Natural killer cell treated with Interleukin-12 subunit alpha and Interleukin-12 subunit beta and Interleukin-15 and Interleukin-18, amount 100 ng/mL, for 72 hours (primary cell): ENCODE data around the gene CSNK2A1. TPM values are rescaled to one million over a fixed set of nuclear protein-coding genes. Genes with fewer than 3 reads are reported as not detected.
"Not testable (repeated sequence)": the region's sequence is repeated elsewhere in the genome, so short reads cannot be mapped to it uniquely, and the experiment has no call there.

ENCODE experiments used
- ATAC-seq, 2 donors: fragments of 150-1000 bp; cut with Tn5 transposase in 1 of 2; sonication (Bioruptor Pico), chemical (Tn5 transposase) in 1 of 2; 2 replicates each; pipeline ENCODE4 v1.10.0; 2021
- DNase-seq: peaks from one replicate; pipeline ENCODE4 v3.0.0; 2022; ENCODE audit warnings: low spot score
- H3K27ac Mint-ChIP-seq, 2 donors: 1 replicate in 1 of 2; 2 replicates in 1 of 2; pipeline ENCODE4 v1.8.0; 2022; ENCODE audit warnings: mixed read lengths in 2 of 2, mild to moderate bottlenecking in 1 of 2, moderate library complexity in 1 of 2
- H3K27me3 Mint-ChIP-seq, 2 donors: 1 replicate in 1 of 2; 2 replicates in 1 of 2; pipeline ENCODE4 v1.8.0; 2022; ENCODE audit warnings: mixed read lengths in 2 of 2
- H3K36me3 Mint-ChIP-seq: one replicate; pipeline ENCODE4 v1.8.0; 2022; ENCODE audit warnings: mixed read lengths
- H3K4me1 Mint-ChIP-seq, 2 donors: 1 replicate in 1 of 2; 2 replicates in 1 of 2; pipeline ENCODE4 v1.8.0; 2022; ENCODE audit warnings: low read depth in 2 of 2, mixed read lengths in 2 of 2, mild to moderate bottlenecking in 1 of 2
- H3K4me3 Mint-ChIP-seq: one replicate; pipeline ENCODE4 v1.8.0; 2022; ENCODE audit warnings: mixed read lengths
- H3K9me3 Mint-ChIP-seq: 2 replicates; pipeline ENCODE4 v1.8.0; 2022; ENCODE audit warnings: mixed read lengths
- total RNA-seq, 2 donors: library from RNA; stranded (reverse); gene quantifications; one replicate each; pipeline ENCODE4 v1.2.3, GENCODE V29; 2022

CSNK2A1 gene
- total RNA-seq, 2 donors from 2014 or later = 134 to 163 TPM

DNA sequence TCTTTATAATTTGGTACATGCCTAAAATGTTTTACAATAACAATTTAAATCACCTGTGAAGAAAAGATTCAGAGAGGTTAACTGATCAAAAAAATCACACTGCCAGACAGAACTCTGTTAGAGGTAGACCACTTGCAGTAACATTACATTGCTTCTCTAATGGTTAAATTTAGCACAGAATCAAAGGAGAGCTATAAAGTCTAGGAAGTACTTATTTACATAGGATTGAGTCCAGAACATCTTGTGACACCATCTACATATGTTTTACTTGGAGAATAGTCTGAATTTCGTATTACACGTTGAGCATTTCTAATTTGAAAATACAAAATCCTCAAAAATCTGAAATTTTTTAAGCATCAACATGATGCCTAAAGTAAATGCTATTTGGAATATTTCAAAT is 64.1 kb downstream of the CSNK2A1 start:
- no peak for ATAC-seq
- H3K4me1 Mint-ChIP-seq = peaks cover 7 to 8% of the 10 kb centered on the region in 2 donors
- H3K4me3 Mint-ChIP-seq = no peak overlapping the region
- H3K27ac Mint-ChIP-seq = peak overlapping the region in 1 of 2 donors; percentile 36
- H3K27me3 Mint-ChIP-seq = no peaks in the 10 kb centered on the region
- no peaks in the 10 kb centered on the region for H3K9me3 Mint-ChIP-seq
- no peak for DNase-seq
- peaks cover 15% of the 10 kb centered on the region for H3K36me3 Mint-ChIP-seq

DNA sequence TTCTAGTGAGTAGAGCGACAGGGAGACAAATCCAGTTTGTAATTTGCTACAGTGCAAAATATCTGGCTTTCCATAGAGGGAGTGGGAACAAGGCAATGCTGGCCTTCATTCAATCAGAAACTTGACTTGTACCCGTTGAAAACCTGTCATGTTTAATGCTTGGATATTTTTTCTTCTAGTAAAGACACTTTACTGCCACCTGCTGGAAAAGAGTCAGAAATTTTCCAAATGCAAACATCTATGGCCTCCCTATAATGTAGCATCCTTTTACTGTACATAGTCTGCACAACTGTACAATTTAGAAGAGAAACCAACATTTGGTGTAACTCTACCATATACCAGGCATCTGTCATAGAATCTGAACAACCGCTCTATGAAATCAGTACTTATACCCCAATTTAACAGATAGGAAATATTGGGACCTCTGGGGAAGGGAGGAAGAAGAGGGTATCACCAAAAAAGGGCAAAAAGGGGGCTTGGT is 64.6 kb downstream of the CSNK2A1 start:
- Mint-ChIP-seq H3K4me1 (peaks cover 7 to 8% of the 10 kb centered on the region in 2 donors), H3K4me3 (no peak overlapping the region), H3K27ac (peak overlapping the region in 1 of 2 donors; percentile 36), H3K9me3 (no peaks in the 10 kb centered on the region), H3K36me3 (peaks cover 15% of the 10 kb centered on the region), H3K27me3 (no peaks in the 10 kb centered on the region)
- no peak for DNase-seq
- ATAC-seq = peak; percentile 59 to 62

DNA sequence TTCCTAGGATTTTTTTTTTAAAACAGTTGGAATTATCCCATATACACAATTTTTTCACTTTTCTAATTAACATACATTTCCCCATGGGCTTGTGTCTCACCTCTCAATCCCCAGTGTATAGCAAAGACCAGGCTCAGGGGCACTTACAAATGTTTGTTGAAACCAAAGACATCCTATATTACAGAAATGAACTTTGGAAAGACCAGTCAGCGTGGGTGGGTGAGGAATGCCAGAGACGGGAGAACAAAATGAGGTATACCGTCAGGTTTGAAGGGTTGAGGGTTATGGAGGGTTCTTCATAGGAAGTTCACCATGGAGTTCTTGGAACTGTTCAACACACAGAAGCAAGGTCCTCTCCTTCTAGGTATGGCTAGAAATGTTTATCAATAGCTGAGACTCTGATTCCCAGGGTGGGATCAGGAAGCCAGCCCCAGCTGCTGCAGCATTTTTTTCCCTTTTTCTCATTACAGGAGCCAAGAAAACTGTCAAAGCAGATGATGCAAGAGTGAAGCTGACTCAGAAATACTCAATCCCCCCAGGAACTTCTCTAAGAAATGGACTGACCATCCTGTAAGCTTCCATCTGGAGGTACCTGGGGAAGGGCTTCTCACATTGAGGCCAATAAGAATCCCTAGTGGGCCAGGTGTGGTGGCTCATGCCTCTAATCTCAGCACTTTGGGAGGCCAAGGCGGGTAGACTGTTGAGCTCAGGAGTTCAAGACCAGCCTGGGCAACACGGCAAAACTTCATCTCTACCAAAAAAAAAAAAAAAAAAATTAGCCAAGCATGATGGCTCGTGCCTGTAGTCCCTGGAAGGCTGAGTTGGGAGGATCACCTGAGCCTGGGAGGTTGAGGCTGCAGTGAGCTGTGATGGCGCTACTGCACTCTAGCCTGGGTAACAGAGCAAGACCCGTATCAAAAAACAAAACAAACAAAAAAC is 65.3 kb downstream of the CSNK2A1 start:
- no peak overlapping the region for H3K4me3 Mint-ChIP-seq

DNA sequence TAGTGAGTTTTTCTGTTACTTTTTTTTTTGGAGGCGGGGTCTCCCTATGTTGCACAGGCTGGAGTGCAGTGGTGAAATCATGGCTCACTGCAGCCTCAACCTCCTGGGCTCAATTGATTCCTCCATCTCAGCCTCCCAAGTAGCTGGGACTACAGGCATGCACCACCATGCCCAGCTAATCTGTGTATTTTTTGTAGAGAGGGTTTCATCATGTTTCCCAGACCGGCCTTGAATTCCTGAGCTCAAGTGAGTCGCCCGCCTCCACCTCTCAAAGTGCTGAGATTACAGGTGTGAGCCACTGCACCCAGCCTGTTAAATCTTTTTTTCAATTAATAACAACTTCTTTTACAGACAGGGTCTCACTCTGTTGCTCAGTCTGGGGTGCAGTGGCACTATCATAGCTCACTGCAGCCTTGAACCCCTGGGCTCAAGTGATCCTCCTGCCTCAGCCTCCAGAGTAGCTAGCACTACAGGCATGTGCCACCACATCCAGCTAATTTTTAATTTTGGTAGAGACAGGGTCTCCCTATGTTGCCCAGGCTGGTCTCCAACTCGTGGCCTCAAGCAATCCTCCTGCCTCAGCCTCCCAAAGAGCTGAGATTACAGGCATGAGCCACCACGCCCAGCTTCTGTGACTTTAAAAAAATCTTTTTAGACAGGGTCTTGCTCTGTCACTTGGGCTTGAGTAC is 66.9 kb downstream of the CSNK2A1 start:
- not testable (repeated sequence) for H3K27ac Mint-ChIP-seq, H3K27me3 Mint-ChIP-seq, H3K36me3 Mint-ChIP-seq, DNase-seq, H3K4me3 Mint-ChIP-seq, H3K9me3 Mint-ChIP-seq, ATAC-seq
- peaks cover 7 to 11% of the 10 kb centered on the region in 2 donors for H3K4me1 Mint-ChIP-seq

More for the DNA sequence above, 65.3 kb downstream of the CSNK2A1 start:
- Mint-ChIP-seq H3K36me3 (peaks cover 14% of the 10 kb centered on the region), H3K27ac (peak overlapping the region in 1 of 2 donors; percentile 36), H3K9me3 (no peaks in the 10 kb centered on the region), H3K4me1 (peaks cover 7 to 8% of the 10 kb centered on the region in 2 donors), H3K27me3 (no peaks in the 10 kb centered on the region)
- no peak for ATAC-seq
- DNase-seq = no peak

GRCh38 chr20:475463-476357 is 67.9 kb downstream of the CSNK2A1 start:
- Mint-ChIP-seq H3K27me3 (no peaks in the 10 kb centered on the region), H3K4me1 (peaks cover 7 to 11% of the 10 kb centered on the region in 2 donors), H3K27ac (no peak overlapping the region), H3K36me3 (peaks cover 5% of the 10 kb centered on the region), H3K9me3 (no peaks in the 10 kb centered on the region), H3K4me3 (no peak overlapping the region)
- ATAC-seq (no peak), DNase-seq (no peak)

- ATAC-seq = no peak
- H3K4me1 Mint-ChIP-seq = peaks cover 7 to 11% of the 10 kb centered on the region in 2 donors
- no peaks in the 10 kb centered on the region for H3K9me3 Mint-ChIP-seq
- H3K4me3 Mint-ChIP-seq = no peak overlapping the region
- no peaks in the 10 kb centered on the region for H3K27me3 Mint-ChIP-seq
- no peak for DNase-seq
- H3K36me3 Mint-ChIP-seq = peaks cover 5% of the 10 kb centered on the region
- H3K27ac Mint-ChIP-seq = no peak overlapping the region
Observed at GRCh38 chr20:474581-474980, 69.0 kb downstream of the CSNK2A1 start.

DNA sequence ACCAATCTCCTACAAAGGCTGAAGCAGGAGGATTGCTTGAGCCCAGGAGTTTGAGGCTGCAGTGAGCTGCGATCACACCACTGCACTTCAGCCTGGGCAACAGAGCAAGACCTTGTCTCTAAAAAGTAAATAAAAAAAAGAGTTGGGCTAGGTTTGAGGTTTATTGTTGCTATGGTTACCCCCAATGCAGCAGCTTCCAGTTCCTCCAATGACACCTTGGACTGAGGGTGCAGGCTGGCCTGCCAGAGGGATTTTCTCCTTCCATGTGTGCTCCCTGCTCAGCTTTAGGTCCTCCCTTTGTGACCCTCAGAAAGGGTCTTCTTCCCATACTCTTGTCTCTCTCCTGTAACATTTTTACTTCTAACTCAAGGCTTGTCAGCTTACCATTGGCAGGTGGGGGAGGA is 70.7 kb downstream of the CSNK2A1 start:
- peak overlapping the region in 1 of 2 donors; percentile 4 for H3K27ac Mint-ChIP-seq
- no peaks in the 10 kb centered on the region for H3K36me3 Mint-ChIP-seq
- peaks cover 0 to 10% of the 10 kb centered on the region in 2 donors for H3K27me3 Mint-ChIP-seq
- DNase-seq = no peak
- no peaks in the 10 kb centered on the region for H3K9me3 Mint-ChIP-seq
- H3K4me1 Mint-ChIP-seq = peaks cover 0 to 3% of the 10 kb centered on the region in 2 donors
- H3K4me3 Mint-ChIP-seq = no peak overlapping the region
- no peak for ATAC-seq

DNA sequence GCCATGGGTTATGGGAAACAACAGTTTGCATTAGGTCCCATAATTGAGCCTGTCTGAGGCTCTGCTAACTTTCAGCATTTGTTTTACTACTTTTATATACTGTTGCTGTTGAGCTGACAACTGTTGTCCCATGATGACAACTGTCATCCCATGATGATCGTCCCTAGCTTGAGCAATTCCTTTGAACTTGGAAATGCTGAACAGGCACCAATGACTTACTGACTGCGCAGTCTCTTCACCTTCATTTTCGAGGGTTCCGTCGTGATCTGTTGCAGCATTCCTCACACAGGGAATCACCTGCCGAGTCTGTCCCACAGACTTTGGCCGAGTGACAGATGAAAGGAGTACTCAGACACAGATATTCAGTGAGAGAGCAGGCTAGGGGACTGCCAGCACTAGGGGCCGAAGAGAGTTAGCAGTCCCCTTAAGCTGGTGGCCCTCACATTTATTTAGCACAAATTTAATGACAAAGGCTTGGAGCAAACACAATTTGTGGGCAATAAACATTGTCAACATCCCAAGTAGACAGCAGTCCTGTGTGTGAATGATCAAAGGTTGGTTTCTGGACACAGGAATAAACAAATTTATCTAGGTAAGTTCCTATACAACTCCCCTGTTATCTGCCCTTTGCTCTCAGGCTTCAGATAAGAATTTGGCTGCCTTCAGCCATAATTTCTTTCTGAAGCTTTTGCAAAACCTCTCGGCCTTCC is 71.3 kb downstream of the CSNK2A1 start:
- Mint-ChIP-seq H3K9me3 (no peaks in the 10 kb centered on the region), H3K36me3 (peaks cover 3% of the 10 kb centered on the region), H3K4me3 (no peak overlapping the region), H3K27me3 (peaks cover 0 to 12% of the 10 kb centered on the region in 2 donors), H3K27ac (no peak overlapping the region), H3K4me1 (peaks cover 0 to 3% of the 10 kb centered on the region in 2 donors)
- DNase-seq = no peak
- no peak for ATAC-seq

DNA sequence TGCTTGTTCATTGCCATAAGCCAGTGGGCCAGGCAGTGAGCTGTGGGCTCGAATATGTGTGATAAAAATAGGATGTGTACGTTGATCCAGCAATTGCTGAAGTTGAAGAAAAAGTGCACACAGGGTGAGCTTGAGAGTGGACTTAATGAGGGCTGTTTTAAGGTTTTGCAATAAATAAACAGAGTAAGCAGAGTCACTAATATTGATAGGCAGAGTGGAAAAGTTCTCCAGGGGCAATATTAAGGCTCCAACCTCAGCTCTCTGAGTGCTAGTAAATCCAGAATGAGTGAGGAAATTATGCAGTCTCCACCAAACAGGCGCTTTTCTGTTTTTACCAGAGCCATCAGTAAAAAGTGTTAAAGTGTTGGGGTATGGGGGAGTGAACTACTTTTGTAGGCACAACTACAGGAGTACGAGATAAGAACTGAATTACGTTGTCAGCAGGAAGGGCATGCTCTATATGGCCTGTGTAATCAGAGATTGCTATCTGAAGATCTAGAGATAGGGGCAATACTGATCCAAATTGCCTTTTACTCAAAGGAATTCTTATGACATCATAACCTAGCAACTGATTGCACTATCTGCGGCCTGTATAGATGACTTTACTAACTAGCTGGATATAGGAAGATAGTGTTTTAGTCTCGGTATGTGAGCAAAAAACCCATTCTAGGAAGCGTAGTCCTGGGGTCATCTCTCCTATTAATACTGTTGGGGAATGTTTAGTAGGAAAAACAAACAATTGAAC is 73.7 kb downstream of the CSNK2A1 start:
- ATAC-seq = no peak
- peaks cover 4% of the 10 kb centered on the region for H3K36me3 Mint-ChIP-seq
- H3K4me1 Mint-ChIP-seq = peaks cover 0 to 3% of the 10 kb centered on the region in 2 donors
- DNase-seq = no peak
- no peaks in the 10 kb centered on the region for H3K9me3 Mint-ChIP-seq
- H3K4me3 Mint-ChIP-seq = no peak overlapping the region
- H3K27me3 Mint-ChIP-seq = peaks cover 0 to 14% of the 10 kb centered on the region in 2 donors
- no peak overlapping the region for H3K27ac Mint-ChIP-seq

DNA sequence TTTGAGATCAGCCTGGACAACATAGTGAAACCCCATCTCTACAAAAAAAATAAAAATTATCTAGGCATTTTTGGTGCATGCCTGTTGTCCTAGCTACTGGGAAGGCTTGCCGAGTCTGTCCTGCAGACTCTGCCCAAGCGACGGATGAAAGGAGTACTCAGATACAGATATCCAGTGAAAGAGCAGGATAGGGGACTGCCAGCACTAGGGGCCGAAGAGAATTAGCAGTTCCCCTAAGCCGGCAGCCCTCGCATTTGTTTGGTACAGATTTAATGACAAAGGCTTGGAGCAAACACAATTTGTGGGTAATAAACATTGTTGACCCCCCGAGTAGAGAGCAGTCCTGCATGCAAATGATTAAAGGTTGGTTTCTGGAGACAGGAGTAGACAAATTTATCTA is 75.8 kb downstream of the CSNK2A1 start:
- Mint-ChIP-seq H3K4me3 (no peak overlapping the region), H3K27me3 (peaks cover 0 to 14% of the 10 kb centered on the region in 2 donors), H3K4me1 (peaks cover 6 to 10% of the 10 kb centered on the region in 2 donors), H3K36me3 (peaks cover 4% of the 10 kb centered on the region), H3K27ac (no peak overlapping the region), H3K9me3 (no peaks in the 10 kb centered on the region)
- ATAC-seq (no peak), DNase-seq (no peak)

- peak; percentile 91 for DNase-seq
- H3K27ac Mint-ChIP-seq = peak within 1 kb of the TSS; percentile 89 to 96
- peaks cover 0 to 3% of the 10 kb centered on the region in 2 donors for H3K27me3 Mint-ChIP-seq
- H3K4me3 Mint-ChIP-seq = peak within 1 kb of the TSS; percentile 97
- H3K36me3 Mint-ChIP-seq = peaks cover 7% of the 10 kb centered on the region
- H3K4me1 Mint-ChIP-seq = peaks cover 38 to 39% of the 10 kb centered on the region in 2 donors
- peak; percentile 96 to 98 for ATAC-seq
- H3K9me3 Mint-ChIP-seq = no peaks in the 10 kb centered on the region
Observed at GRCh38 chr20:462199-462991, 81.2 kb downstream of the CSNK2A1 start, which contains the start of gene TBC1D20. TSS of gene TBC1D20 (minus strand) at chr20:462533. CDS start at chr20:462405, 128 bp downstream.
